Lower leg skin (tissue), 4 donors: Measurements from ENCODE around the gene FMO5. TPM values are rescaled to one million over a fixed set of nuclear protein-coding genes. Genes with fewer than 3 reads are reported as not detected.

Source experiments
- DNase-seq, 2 donors: peaks; one replicate each; pipeline ENCODE4 v3.0.0-alpha.2; 2019; ENCODE audit warnings: low spot score in 2 of 2
- H3K4me3 ChIP-seq: fragments of 200-600 bp; sonication (generic); 2 replicates; pipeline ENCODE4 v1.5.1; 2017; ENCODE audit warnings: mild to moderate bottlenecking, low read depth; ENCODE audit not compliant: poor library complexity, severe bottlenecking
- CTCF ChIP-seq, 3 donors: fragments of 450-650 bp; IDR thresholded peaks; one replicate each; pipeline ENCODE4 v1.5.1; 2016; ENCODE audit warnings: antibody characterized with exemption in 3 of 3, mild to moderate bottlenecking in 3 of 3, moderate library complexity in 2 of 3
- POLR2A ChIP-seq, 2 donors: fragments of 450-650 bp; IDR thresholded peaks; one replicate each; pipeline ENCODE4 v1.6.1; 2016 to 2017; ENCODE audit warnings: antibody characterized with exemption in 2 of 2, mild to moderate bottlenecking in 1 of 2, moderate library complexity in 1 of 2
- WGBS, 2 donors: methylation state at CpG; one replicate each; pipeline ENCODE4 v1.1.5; 2018; 5-methylcytosine and 5-hydroxymethylcytosine counted together
- intact Hi-C: fragments of 100-400 bp; cut with DNase I; formaldehyde crosslinking; loops from one replicate; pipeline ENCODE4 v1.15.0; 2023; ENCODE audit warnings: low total_unique reads
- total RNA-seq, 4 donors: library from RNA; depleted of rRNA; stranded (reverse); fragments of >200 nt; gene quantifications; one replicate each; pipeline ENCODE4 v1.1.0, GENCODE V29; 2016

FMO5 gene
- total RNA-seq, 4 donors from 2014 or later: 17.2 to 41.9 (median 27.4) TPM

- no peak for TF ChIP-seq POLR2A (IDR thresholded peaks at IDR 0.05)
- no peak for TF ChIP-seq CTCF (IDR thresholded peaks at IDR 0.05)
- 89% methylated on average over 5 of the region's 5 CpGs for WGBS, 2 donors
- H3K4me3 ChIP-seq: no peak overlapping the region
- intact Hi-C loops: no loop called here
- DNase-seq: no peak
These were observed 41.2 kb upstream of the FMO5 start for GRCh38 chr1:147266381-147266780.

DNA sequence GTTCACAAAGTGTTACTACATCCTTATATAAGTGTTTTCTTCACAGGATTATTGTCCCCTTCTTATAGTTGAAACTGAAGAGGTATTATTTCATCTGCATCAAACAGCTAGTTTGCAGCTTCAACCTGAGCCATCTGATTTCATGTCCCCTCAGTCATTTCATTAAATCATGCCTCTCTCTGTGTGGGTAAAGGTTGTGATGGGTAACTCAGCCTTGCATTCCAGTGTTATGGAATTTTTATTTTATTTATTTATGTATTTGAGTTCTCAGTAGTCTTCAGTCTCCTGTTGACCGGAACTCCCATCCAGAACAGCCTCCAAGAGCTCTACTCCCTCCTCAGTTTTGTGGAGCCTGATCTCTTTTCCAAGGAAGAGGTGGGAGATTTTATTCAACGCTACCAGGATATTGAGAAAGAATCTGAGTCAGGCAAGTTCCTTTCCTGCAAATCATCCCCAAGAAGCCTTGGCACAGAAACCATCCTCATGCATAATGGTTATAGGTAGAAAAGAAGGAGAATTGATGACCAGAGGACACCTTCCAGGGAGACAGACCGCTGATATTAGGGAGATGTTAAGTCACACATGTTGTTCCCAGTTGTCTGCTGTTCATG, 39.1 kb upstream of the FMO5 start:
- 79 to 90% methylated on average over 3 of the region's 3 CpGs for WGBS, 2 donors
- intact Hi-C loops: no loop called here
- no peak for DNase-seq
- no peak overlapping the region for H3K4me3 ChIP-seq
- TF ChIP-seq POLR2A (IDR thresholded peaks at IDR 0.05) (no peak), CTCF (IDR thresholded peaks at IDR 0.05) (no peak)

DNA sequence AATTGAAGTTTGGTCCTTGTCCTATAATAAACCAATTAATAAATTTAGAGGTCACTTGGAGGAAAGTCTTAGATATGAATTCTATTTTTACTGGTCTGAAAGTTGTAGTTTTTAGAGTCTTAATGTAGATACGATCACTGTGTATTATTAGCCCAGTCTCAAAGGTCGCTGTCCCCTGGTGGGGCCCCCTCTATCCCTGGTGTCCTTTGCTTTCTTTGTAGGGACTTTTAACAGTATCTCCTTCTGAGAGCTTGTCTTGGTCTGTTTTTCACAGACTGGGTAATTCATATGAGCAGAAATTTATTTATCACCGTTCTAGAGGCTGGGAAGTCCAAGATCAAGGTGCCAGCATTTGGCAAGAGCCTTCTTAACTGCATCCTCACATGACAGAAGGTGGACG, 35.8 kb upstream of the FMO5 start:
- WGBS, 2 donors: 95 to 97% methylated on average over 4 of the region's 4 CpGs
- TF ChIP-seq CTCF (IDR thresholded peaks at IDR 0.05) (no peak), POLR2A (IDR thresholded peaks at IDR 0.05) (no peak)
- no peak for DNase-seq
- no peak overlapping the region for H3K4me3 ChIP-seq
- intact Hi-C loops: no loop called here

GRCh38 chr1:147252540-147252939, 27.4 kb upstream of the FMO5 start:
- intact Hi-C loops: no loop called here
- no peak overlapping the region for H3K4me3 ChIP-seq
- 83 to 96% methylated on average over 9 of the region's 9 CpGs for WGBS, 2 donors
- no peak for DNase-seq
- TF ChIP-seq POLR2A (IDR thresholded peaks at IDR 0.05): no peak
- TF ChIP-seq CTCF (IDR thresholded peaks at IDR 0.05): no peak

DNA sequence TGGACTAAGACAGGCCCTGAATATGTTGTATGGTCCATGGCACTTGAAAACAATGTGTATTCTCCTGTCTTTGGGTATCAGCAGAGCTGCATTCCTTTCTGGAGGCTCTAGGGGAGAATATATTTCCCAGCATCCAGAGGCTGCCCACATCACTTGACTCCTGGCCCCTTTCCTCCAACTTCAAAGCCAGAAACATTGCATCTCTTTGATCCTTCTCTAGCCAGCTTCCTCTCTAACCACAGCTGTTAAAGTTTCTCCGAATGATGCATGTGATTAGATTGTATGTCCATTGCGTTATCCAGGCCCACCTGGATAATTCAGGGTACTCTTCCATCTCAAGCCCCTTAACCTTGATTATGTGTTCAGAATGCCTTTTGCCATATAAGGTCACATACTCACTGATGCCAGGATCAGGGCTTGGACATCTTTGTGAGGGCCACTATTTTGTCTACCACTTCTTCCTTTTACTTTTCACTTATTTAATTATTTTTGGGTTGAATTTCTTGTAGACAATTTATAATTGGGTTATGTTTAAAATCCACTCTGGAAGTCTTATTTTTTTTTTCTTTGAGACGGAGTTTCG, 22.6 kb upstream of the FMO5 start:
- H3K4me3 ChIP-seq: no peak overlapping the region
- intact Hi-C loops: no loop called here
- 88 to 95% methylated on average over 4 of the region's 4 CpGs for WGBS, 2 donors
- no peak for DNase-seq
- no peak for TF ChIP-seq CTCF (IDR thresholded peaks at IDR 0.05)
- TF ChIP-seq POLR2A (IDR thresholded peaks at IDR 0.05): no peak
